Activated CD8-positive, alpha-beta memory T cell treated with anti-CD3 and anti-CD28 coated beads, Interleukin-2, amount 10 ng/mL, durations not matched to agents 7 days and 5 days (primary cell): Measurements from ENCODE around the gene KANSL3. TPM values are rescaled to one million over a fixed set of nuclear protein-coding genes. Genes with fewer than 3 reads are reported as not detected.
"Not testable (repeated sequence)": the region's sequence is repeated elsewhere in the genome, so short reads cannot be mapped to it uniquely, and the experiment has no call there.

Experiments used
- ATAC-seq: fragments of 150-1000 bp; cut with Tn5 transposase; one replicate; pipeline ENCODE4 v1.10.0; 2021; ENCODE audit warnings: moderate library complexity
- CTCF ChIA-PET: fragments of 350-600 bp; sonication (Branson Sonifier 250); formaldehyde crosslinking; loops from one replicate; lab custom pipeline; 2021; ENCODE audit warnings: antibody characterized with exemption; lab: Charles Lee
- DNase-seq: peaks from one replicate; pipeline ENCODE4 v3.0.0-alpha.2; 2020
- H3K27ac Mint-ChIP-seq: one replicate; pipeline ENCODE4 v1.8.0; 2021; ENCODE audit warnings: mild to moderate bottlenecking, mixed read lengths
- H3K27me3 Mint-ChIP-seq: one replicate; pipeline ENCODE4 v1.8.0; 2021; ENCODE audit warnings: mixed read lengths
- H3K36me3 Mint-ChIP-seq: one replicate; pipeline ENCODE4 v1.8.0; 2021; ENCODE audit warnings: mild to moderate bottlenecking, mixed read lengths
- H3K4me1 Mint-ChIP-seq: one replicate; pipeline ENCODE4 v1.8.0; 2021; ENCODE audit warnings: mixed read lengths
- H3K4me3 Mint-ChIP-seq: one replicate; pipeline ENCODE4 v1.8.0; 2021; ENCODE audit warnings: mild to moderate bottlenecking, moderate library complexity, mixed read lengths
- H3K9me3 Mint-ChIP-seq: one replicate; pipeline ENCODE4 v1.8.0; 2022; ENCODE audit warnings: low read depth, mixed read lengths
- total RNA-seq, 2 experiments: library from RNA; stranded (reverse); gene quantifications; one replicate each; pipeline ENCODE4 v1.2.3, GENCODE V29; 2021

Gene KANSL3
- total RNA-seq, 2 experiments from 2014 or later, result 74.6 to 84.0 TPM

- H3K36me3 Mint-ChIP-seq, result peaks cover 4% of the 10 kb centered on the region
- CTCF ChIA-PET, result interaction anchor here (1.1 to 6.5 kb wide), 8 partner anchors 8 to 149 kb away, joined by 3 to 85 read pairs (median 4); partner anchors contain the start of gene ARID5A
- H3K4me3 Mint-ChIP-seq, result no peak overlapping the region
- no peaks in the 10 kb centered on the region for H3K9me3 Mint-ChIP-seq
- DNase-seq (peak; percentile 73), ATAC-seq (peak; percentile 52)
- no peaks in the 10 kb centered on the region for H3K27me3 Mint-ChIP-seq
- H3K27ac Mint-ChIP-seq, result peak overlapping the region; percentile 8
- peaks cover 38% of the 10 kb centered on the region for H3K4me1 Mint-ChIP-seq
These were observed 81.4 kb downstream of the KANSL3 start for GRCh38 chr2:96556441-96557330.

- DNase-seq (no peak), ATAC-seq (no peak)
- Mint-ChIP-seq H3K9me3 (no peaks in the 10 kb centered on the region), H3K4me3 (no peak overlapping the region), H3K27ac (no peak overlapping the region), H3K4me1 (peaks cover 38% of the 10 kb centered on the region), H3K36me3 (peaks cover 4% of the 10 kb centered on the region), H3K27me3 (no peaks in the 10 kb centered on the region)
- CTCF ChIA-PET, result interaction anchor here (0.9 to 6.5 kb wide), 31 partner anchors 8 to 365 kb away, joined by 3 to 85 read pairs (median 6); partner anchors contain the start of genes ARID5A, CNNM4, ITPRIPL1 and NEURL3
These were observed 82.9 kb downstream of the KANSL3 start for GRCh38 chr2:96555146-96555610.

GRCh38 chr2:96554293-96555145 is 83.6 kb downstream of the KANSL3 start:
- H3K27me3 Mint-ChIP-seq, result no peaks in the 10 kb centered on the region
- CTCF ChIA-PET, result interaction anchor here (0.6 to 6.5 kb wide), 62 partner anchors 8 to 366 kb away, joined by 3 to 85 read pairs (median 4); partner anchors contain the start of genes CNNM4, ITPRIPL1 and NEURL3
- no peak overlapping the region for H3K4me3 Mint-ChIP-seq
- peak; percentile 76 for DNase-seq
- H3K9me3 Mint-ChIP-seq, result no peaks in the 10 kb centered on the region
- H3K4me1 Mint-ChIP-seq, result peaks cover 38% of the 10 kb centered on the region
- no peak overlapping the region for H3K27ac Mint-ChIP-seq
- ATAC-seq, result peak; percentile 79
- peaks cover 6% of the 10 kb centered on the region for H3K36me3 Mint-ChIP-seq

GRCh38 chr2:96553957-96554292 is 84.2 kb downstream of the KANSL3 start:
- not testable (repeated sequence) for ATAC-seq, H3K27ac Mint-ChIP-seq, H3K36me3 Mint-ChIP-seq, H3K9me3 Mint-ChIP-seq, DNase-seq, H3K27me3 Mint-ChIP-seq, H3K4me3 Mint-ChIP-seq
- CTCF ChIA-PET, result interaction anchor here (0.6 to 6.5 kb wide), 61 partner anchors 9 to 367 kb away, joined by 3 to 85 read pairs (median 5); partner anchors contain the start of genes CNNM4, ITPRIPL1 and NEURL3
- peaks cover 38% of the 10 kb centered on the region for H3K4me1 Mint-ChIP-seq

- no peak for DNase-seq
- H3K27me3 Mint-ChIP-seq, result no peaks in the 10 kb centered on the region
- H3K36me3 Mint-ChIP-seq, result peaks cover 7% of the 10 kb centered on the region
- no peaks in the 10 kb centered on the region for H3K9me3 Mint-ChIP-seq
- CTCF ChIA-PET, result interaction anchor here (0.6 to 6.5 kb wide), 46 partner anchors 9 to 323 kb away, joined by 3 to 85 read pairs (median 6); partner anchors contain the start of genes ITPRIPL1 and NEURL3
- no peak for ATAC-seq
- peaks cover 38% of the 10 kb centered on the region for H3K4me1 Mint-ChIP-seq
- no peak overlapping the region for H3K27ac Mint-ChIP-seq
- no peak overlapping the region for H3K4me3 Mint-ChIP-seq
These were observed 84.7 kb downstream of the KANSL3 start for GRCh38 chr2:96553176-96553956.

- no peaks in the 10 kb centered on the region for H3K9me3 Mint-ChIP-seq
- H3K27me3 Mint-ChIP-seq, result no peaks in the 10 kb centered on the region
- CTCF ChIA-PET, result interaction anchor here (0.8 to 6.5 kb wide), 9 partner anchors 9 to 211 kb away, joined by 3 to 85 read pairs (median 4); no protein-coding TSS in a partner anchor
- H3K4me3 Mint-ChIP-seq, result no peak overlapping the region
- no peak overlapping the region for H3K27ac Mint-ChIP-seq
- ATAC-seq, result no peak
- peaks cover 43% of the 10 kb centered on the region for H3K4me1 Mint-ChIP-seq
- peaks cover 12% of the 10 kb centered on the region for H3K36me3 Mint-ChIP-seq
- no peak for DNase-seq
These were observed 85.6 kb downstream of the KANSL3 start for GRCh38 chr2:96552315-96553175.

- no peak overlapping the region for H3K27ac Mint-ChIP-seq
- H3K4me3 Mint-ChIP-seq, result no peak overlapping the region
- H3K4me1 Mint-ChIP-seq, result peaks cover 44% of the 10 kb centered on the region
- CTCF ChIA-PET, result interaction anchor here (0.8 to 6.5 kb wide), 5 partner anchors 18 to 210 kb away, joined by 3 to 85 read pairs (median 3); no protein-coding TSS in a partner anchor
- H3K27me3 Mint-ChIP-seq, result no peaks in the 10 kb centered on the region
- DNase-seq (no peak), ATAC-seq (no peak)
- H3K9me3 Mint-ChIP-seq, result no peaks in the 10 kb centered on the region
- H3K36me3 Mint-ChIP-seq, result peaks cover 16% of the 10 kb centered on the region
These were observed 86.4 kb downstream of the KANSL3 start for GRCh38 chr2:96551605-96552314.

- Mint-ChIP-seq H3K4me3 (no peak overlapping the region), H3K27me3 (no peaks in the 10 kb centered on the region)
These were observed 87.1 kb downstream of the KANSL3 start for GRCh38 chr2:96550787-96551604.

GRCh38 chr2:96549967-96550786 is 87.9 kb downstream of the KANSL3 start:
- Mint-ChIP-seq H3K9me3 (no peaks in the 10 kb centered on the region), H3K36me3 (peaks cover 27% of the 10 kb centered on the region), H3K27ac (no peak overlapping the region), H3K4me3 (no peak overlapping the region), H3K4me1 (peaks cover 54% of the 10 kb centered on the region), H3K27me3 (no peaks in the 10 kb centered on the region)
- no peak for DNase-seq
- CTCF ChIA-PET, result interaction anchor here (1.0 to 6.5 kb wide), 3 partner anchors 9 to 37 kb away, joined by 3 to 85 read pairs (median 3); no protein-coding TSS in a partner anchor
- no peak for ATAC-seq

More at GRCh38 chr2:96550787-96551604, 87.1 kb downstream of the KANSL3 start:
- Mint-ChIP-seq H3K9me3 (no peaks in the 10 kb centered on the region), H3K36me3 (peaks cover 21% of the 10 kb centered on the region), H3K27ac (no peak overlapping the region), H3K4me1 (peaks cover 48% of the 10 kb centered on the region)
- CTCF ChIA-PET, result interaction anchor here (6.5 kb wide), 1 partner anchor 38 kb away, joined by 85 read pairs; no protein-coding TSS in a partner anchor
- DNase-seq, result no peak
- no peak for ATAC-seq

GRCh38 chr2:96549466-96549785 is 88.7 kb downstream of the KANSL3 start:
- DNase-seq (no peak), ATAC-seq (no peak)
- no peak overlapping the region for H3K27ac Mint-ChIP-seq
- no peak overlapping the region for H3K4me3 Mint-ChIP-seq
- no peaks in the 10 kb centered on the region for H3K27me3 Mint-ChIP-seq
- no peaks in the 10 kb centered on the region for H3K9me3 Mint-ChIP-seq
- CTCF ChIA-PET, result interaction anchor here (1.0 to 1.6 kb wide), 3 partner anchors 8 to 12 kb away, joined by 3 to 4 read pairs (median 3); no protein-coding TSS in a partner anchor
- H3K4me1 Mint-ChIP-seq, result peaks cover 53% of the 10 kb centered on the region
- peaks cover 33% of the 10 kb centered on the region for H3K36me3 Mint-ChIP-seq
